Occipital lobe (tissue), 2 donors: ENCODE results near the gene ARL6IP5. TPM values are rescaled to one million over a fixed set of nuclear protein-coding genes. Genes with fewer than 3 reads are reported as not detected.

Experiments used
- DNase-seq: peaks from one replicate; lab custom pipeline; 2025; lab: John Stamatoyannopoulos, UW
- total RNA-seq: library from RNA; depleted of rRNA; stranded (reverse); fragments of >200 nt; gene quantifications from one replicate; pipeline ENCODE4 v1.2.3, GENCODE V29; 2014

ARL6IP5 gene
- total RNA-seq, 1 donor from 2014 or later, result 63.5 TPM

DNA sequence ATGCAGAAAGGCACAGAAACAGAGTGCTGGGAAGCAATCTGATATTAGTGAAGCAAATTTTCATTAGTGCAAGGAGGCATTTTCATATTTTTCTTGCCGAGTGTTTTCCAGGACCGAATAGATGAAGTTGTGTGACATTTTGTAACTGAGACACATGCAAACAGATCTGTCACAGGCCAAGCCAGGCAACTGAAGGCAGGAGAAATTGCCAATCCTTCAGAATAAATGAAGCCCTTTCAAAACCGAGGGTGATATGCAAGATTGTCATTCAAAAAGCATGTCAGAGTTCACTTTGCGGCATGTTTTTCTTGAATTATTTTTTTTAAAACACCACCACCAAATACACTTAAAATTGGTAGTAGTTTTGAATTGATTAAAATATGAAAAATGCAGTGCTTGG is 31.4 kb downstream of the ARL6IP5 start:
- DNase-seq, result no peak

GRCh38 chr3:69116897-69117296 is 32.2 kb downstream of the ARL6IP5 start:
- peak; percentile 44 for DNase-seq

GRCh38 chr3:69118555-69118954 is 33.8 kb downstream of the ARL6IP5 start:
- no peak for DNase-seq

GRCh38 chr3:69119138-69119537 is 34.4 kb downstream of the ARL6IP5 start:
- DNase-seq, result no peak

DNA sequence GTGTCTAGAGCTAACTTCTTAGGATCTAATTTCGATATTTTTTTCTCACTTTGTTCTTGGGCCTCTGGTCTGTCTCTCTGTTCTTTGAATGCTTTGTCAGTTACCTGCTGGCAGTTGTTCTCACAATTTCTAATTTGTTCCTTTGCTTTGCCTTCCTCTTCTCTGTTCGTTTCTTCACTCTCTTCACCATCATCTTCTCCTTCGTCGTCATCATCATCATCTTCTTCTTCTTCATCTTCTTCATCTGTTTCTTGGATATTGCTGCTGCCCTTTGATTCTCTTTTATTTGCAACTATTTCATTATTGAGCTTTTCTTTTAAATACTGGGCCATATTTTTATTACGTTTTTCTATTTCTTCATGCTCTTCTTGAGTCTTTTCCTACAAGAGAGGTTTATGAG is 34.9 kb downstream of the ARL6IP5 start:
- no peak for DNase-seq

DNA sequence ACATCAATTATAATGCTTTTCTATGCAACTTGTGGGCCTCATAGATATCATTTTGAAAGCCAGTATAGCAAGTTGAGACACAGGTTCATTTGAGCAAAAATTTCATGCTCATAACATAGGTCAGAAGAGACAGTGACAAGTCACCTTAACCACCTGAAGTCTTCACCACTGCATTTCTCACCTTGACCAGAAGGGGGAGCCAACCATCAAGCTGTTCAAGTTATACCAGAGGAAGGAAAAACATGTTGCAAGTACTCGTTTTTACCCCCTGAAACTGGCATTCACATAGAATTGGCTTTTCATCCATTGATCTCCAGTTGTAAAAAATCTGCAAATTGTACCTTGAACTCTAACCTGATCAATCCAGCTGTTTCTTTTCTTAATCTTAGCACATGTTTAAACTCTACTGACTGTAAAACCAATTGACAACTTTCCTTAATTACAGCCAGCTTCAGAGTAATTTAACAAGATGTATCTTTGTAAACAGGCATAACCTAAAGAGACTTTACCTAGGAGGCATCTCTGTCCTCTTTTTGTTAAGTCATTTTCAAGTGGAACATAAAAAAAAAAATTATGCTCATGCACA is 36.2 kb downstream of the ARL6IP5 start:
- DNase-seq, result peak; percentile 57

GRCh38 chr3:69121513-69121912 is 36.8 kb downstream of the ARL6IP5 start:
- no peak for DNase-seq

DNA sequence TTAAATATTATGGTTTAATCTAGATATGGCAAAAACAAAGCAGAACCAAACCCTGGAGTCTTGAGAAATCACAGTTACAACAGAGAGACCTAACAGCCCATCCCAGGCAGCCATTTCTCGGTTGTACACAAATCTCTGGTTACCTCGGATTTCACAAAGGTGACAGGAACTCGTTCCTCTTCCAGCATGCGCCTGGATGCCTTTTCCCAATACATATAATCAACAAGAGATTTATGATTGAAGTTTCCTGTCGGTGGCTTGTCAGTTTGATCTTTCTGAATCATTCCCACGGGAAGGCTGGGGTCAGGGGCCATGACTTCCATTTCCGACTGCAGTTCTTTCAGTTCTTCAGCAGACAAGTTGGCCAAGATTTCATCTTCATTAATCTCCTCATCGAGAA is 37.2 kb downstream of the ARL6IP5 start:
- no peak for DNase-seq

DNA sequence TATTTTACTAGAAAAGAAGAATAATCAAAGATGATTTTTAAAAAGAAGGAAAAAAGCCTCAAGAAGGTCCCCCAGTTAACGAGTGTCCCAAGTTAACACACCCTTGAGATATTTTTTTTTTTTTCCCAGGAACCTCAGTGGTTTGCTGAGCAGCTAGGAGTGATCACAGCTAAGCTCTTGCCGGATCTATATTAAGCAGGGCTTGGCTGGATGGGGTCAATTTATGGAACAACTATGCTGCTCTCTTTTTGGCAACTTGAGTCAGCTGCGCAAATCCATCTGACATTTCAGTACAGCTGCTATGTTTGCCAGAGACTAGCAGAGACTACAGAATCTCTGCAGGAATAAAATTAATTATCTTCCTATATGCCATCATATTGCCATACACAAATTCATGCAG is 37.7 kb downstream of the ARL6IP5 start, which contains the start of gene LMOD3:
Gene LMOD3, minus strand, starts transcription at position 193 of the 400 bp plus-strand sequence. CDS start 209 bp downstream, outside the sequence.
- DNase-seq, result no peak

- DNase-seq, result no peak
These were observed 41.5 kb downstream of the ARL6IP5 start for GRCh38 chr3:69126216-69126615.

DNA sequence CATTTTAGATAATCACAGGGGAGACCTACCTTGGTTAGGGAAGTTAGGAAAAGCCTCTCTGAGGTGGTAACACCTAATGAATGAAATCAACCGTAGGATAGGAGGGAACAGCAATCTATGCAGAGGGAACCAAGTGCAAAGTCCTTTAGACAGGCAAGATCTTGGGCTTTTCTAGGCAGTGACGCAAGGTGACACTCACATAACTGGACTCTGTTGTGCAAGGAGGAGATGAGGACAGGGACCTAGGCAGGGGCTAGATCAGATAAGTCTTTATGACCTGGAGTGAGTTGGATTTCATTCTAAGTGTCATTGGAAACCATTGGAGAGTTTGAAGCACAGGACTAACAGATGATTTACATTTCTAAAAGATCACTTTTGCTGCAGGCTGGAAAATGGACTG is 42.3 kb downstream of the ARL6IP5 start:
- DNase-seq, result no peak

DNA sequence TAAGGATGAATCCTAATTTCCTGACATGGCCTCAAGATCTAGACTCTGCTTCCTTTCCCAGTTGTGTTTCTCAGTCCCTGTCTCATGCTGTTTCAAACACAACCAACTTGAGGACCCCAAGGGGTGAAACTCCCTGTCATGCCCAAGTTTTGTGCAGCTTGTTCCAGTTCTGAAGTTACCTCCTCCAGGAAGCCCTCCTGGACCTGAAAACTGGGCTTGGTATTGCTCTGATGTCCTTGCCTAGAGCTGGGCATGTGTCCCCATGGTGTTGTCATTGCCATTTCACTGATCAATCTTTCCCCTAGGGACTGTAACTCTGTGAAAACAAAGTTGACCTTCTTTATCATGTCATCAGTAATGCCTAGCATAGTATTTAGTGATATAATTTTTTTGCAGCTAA is 43.8 kb downstream of the ARL6IP5 start:
- DNase-seq, result no peak

DNA sequence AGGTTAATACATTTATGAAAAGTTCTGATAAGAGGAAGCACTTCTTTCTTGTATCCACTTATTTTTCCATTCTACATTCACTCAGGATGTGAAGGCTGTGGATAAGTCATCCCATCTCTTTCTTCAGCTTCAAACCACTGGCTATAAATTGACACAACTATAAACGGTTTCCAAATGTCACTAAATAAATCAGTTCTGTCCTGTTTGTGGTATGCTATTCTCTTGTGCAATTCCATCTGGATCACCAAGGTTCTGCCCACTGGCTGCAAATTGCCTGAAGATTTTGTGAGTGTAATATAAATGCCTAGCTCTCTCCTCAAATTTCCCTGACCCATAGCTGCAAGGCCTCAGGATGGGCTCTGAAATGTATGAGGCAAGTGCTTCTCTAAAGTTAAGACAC is 44.8 kb downstream of the ARL6IP5 start:
- no peak for DNase-seq

GRCh38 chr3:69130689-69131088 is 46.0 kb downstream of the ARL6IP5 start:
- DNase-seq, result no peak

DNA sequence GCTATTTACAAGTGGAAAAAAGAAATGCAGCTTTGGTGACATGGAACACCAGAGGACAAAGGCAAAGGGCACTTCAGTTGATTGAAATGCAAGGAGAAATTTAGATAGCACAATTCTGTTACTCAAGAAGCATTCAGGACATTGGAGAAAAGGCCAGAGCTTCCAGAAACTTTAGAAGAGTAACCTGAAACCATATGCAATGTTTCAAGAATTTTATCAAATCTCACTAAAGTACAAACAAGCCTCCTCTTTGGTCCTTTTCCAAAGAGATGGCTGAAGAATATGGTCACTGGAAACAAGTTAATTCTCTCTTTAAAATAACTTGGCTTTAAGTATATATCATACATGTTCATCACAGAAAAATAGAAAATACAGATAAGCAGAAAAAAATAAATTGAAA is 52.3 kb downstream of the ARL6IP5 start:
- DNase-seq, result no peak

DNA sequence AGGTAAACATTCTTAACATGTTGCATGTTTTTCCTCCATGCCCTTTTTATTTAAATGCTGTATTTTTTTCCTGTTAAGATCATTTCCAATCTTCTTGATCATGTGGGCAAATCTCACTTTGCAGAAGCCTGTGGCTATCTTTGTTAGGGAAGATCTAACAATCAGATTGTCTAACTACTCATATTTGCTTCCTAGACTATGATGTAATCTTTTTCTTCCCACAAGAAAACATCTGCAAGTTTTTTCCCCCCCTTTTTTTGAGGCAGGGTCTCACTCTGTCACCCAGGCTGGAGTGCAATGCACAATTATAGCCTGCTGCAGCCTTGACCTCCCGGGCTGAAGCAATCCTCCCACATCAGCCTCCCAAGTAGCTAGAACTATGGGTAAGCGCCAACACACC is 52.7 kb downstream of the ARL6IP5 start:
- no peak for DNase-seq

DNA sequence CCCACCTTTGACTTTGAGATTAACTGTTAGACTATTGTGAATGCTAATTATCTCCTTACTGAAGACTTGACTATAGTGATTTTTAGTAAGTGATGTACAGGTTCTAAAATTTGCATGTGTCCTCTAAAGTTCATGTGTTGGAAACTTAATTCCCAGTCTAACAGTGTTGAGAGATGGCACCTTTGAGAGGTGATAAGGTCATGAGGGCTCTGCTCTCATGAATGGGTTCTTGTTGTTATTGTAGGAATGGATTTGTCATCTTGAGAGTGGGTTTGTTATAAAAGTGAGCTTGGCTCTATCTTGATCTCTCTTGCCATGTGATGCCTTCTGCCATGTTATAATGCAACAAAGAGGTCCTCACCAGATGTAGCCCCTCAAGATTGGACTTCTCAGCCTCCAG is 56.6 kb downstream of the ARL6IP5 start:
- DNase-seq, result no peak

GRCh38 chr3:69142090-69142489 is 57.4 kb downstream of the ARL6IP5 start:
- no peak for DNase-seq

DNA sequence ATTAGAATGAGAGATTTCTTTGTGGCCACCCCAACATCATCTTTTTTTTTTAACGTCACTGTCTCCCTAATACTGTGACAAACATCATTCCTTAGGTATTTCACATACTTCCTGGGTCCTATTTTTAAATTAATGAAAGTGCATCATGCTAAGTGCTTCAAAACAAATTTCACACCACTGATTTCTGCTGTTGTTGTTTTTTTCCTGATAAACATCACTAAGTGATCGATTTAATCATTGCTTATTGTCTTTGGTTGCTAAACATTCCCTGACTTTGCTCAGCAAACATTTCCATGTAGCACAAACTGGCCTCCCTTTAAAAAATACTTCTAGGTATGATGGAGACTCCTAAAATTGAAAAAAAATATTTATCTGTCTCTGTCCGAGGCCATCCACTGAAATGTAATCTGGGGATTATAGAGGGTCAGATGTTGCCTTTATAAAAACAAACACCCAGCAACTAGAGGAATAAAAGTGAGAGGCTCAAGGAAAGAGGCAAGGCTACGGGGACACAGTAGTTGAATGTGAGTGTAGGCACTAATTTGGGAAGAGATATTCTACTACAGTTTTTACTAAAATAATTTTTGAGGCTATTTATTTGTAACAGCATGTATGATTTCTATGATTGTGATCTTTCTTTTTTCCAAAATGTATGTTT is 58.2 kb downstream of the ARL6IP5 start:
- no peak for DNase-seq

GRCh38 chr3:69143612-69144011 is 58.9 kb downstream of the ARL6IP5 start:
- no peak for DNase-seq

DNA sequence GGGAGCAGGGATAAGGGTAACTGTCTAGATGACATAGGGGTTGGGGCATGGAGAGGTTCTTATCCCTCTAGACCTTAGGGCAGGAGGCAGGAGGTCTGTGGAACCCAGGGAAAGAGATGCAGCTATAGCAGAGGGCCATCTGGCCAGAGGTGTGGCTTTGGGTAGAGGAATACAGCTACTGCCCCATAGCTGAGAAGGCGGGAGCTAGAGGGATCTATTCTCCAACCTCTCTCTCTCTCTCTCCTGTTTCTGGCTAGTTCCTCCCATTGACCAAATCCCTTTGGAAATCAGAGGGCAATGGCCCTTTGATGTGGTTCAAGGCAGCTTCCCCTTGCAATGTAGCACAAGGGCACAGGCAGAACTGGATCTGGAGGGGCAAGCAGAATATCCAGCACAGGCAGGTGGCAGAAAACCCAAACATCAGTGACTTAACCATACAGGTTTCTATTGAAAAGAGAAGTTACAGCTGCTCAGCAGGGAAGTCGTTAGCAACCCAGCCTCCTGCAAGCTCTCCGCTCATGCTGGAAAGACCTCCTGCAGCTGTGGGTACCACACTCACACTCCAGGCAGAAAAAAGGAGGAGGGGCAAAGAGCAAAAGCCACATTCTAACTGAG is 60.0 kb downstream of the ARL6IP5 start:
- no peak for DNase-seq

DNA sequence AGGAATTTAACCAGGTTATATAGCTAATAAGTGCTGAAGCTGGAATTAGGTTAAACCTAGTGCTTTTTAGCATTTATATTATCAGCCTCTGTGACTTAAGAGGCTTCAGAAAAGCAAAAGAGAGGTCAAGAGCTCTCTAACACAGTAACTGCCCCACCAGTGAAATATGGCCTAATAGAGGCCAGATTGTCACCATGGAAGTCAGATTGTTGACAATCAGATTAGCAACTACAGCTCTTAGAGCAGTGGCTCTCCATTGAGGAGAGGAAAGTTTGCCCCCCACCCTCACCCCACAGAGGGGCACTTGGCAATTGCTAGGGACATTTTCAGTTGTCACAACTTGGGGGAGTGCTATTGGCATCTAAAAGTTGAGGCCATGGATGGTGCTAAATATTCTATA is 61.0 kb downstream of the ARL6IP5 start:
- DNase-seq, result no peak

- no peak for DNase-seq
These were observed 64.8 kb downstream of the ARL6IP5 start for GRCh38 chr3:69149586-69149985.
